K562 (cell line): ENCODE data around the gene LRRC41. TPM values are rescaled to one million over a fixed set of nuclear protein-coding genes. Genes with fewer than 3 reads are reported as not detected.

ENCODE experiments used
- NFE2 ChIP-seq: IDR thresholded peaks from 2 replicates; pipeline ENCODE4 v1.6.1; 2014; ENCODE audit warnings: antibody characterized with exemption, low read depth
- PHF20 ChIP-seq: fragments of 450-650 bp; IDR thresholded peaks from 2 replicates; pipeline ENCODE4 v1.6.1; 2018; ENCODE audit not compliant: partially characterized antibody
- PTRF ChIP-seq: fragments of 450-650 bp; IDR thresholded peaks from 2 replicates; pipeline ENCODE4 v1.6.1; 2016; ENCODE audit warnings: mild to moderate bottlenecking, missing genetic modification characterization, missing compliant biosample characterization
- SMAD1 ChIP-seq: fragments of 150-350 bp; IDR thresholded peaks from 2 replicates; pipeline ENCODE4 v1.6.1; 2014; ENCODE audit warnings: low read length, low read depth; ENCODE audit not compliant: partially characterized antibody
- SMARCE1 ChIP-seq: fragments of 450-650 bp; IDR thresholded peaks from 2 replicates; pipeline ENCODE4 v1.7.1; 2016; ENCODE audit warnings: mild to moderate bottlenecking
- ZKSCAN8 ChIP-seq: fragments of 200-800 bp; sonication (Bioruptor generic); IDR thresholded peaks from 2 replicates; pipeline ENCODE4 v1.6.1; 2016; ENCODE audit warnings: missing genetic modification characterization, missing compliant biosample characterization
- ZNF436 ChIP-seq: fragments of 250-450, 450-650 bp; sonication (Bioruptor Pico); formaldehyde crosslinking; IDR thresholded peaks from 2 replicates; pipeline ENCODE4 v1.7.0; 2020; ENCODE audit warnings: mild to moderate bottlenecking
- polyA plus RNA-seq, 8 experiments: library from polyadenylated mRNA; depleted of rRNA in 4 of 8; stranded (reverse) in 5 of 8; unstranded in 3 of 8; fragments of >200 nt; fragmentation: Nextera tagmentation in 2 of 8; fragmentation: Illumina TruSeq in 1 of 8; extraction: Ambion mirVana in 2 of 8; extraction: Trizol in 1 of 8; gene quantifications; 2 replicates each; pipeline versions ENCODE4 v1.2.1 to v1.2.3, GENCODE V29; 2011 to 2014; ENCODE audit warnings: inconsistent platforms in 1 of 8, missing spikeins in 1 of 8
- total RNA-seq, 7 experiments: library from RNA; depleted of rRNA in 6 of 7; stranded (reverse); fragments of >200 nt in 6 of 7; fragmentation: Illumina TruSeq in 2 of 7; extraction: Trizol in 2 of 7; gene quantifications; 2 replicates each; pipeline versions ENCODE4 v1.2.1 to v1.2.3, GENCODE V29; 2011 to 2021; ENCODE audit warnings: low replicate concordance in 1 of 7
- TF ChIP-seq, protein P1 (sequence below): fragments of 450-650 bp; IDR thresholded peaks from 2 replicates; pipeline ENCODE4 v1.7.1; 2018; ENCODE audit warnings: mild to moderate bottlenecking, low read depth; ENCODE audit not compliant: partially characterized antibody
- TF ChIP-seq, protein P2 (sequence below): sonication (generic); formaldehyde crosslinking; IDR thresholded peaks from 2 replicates; pipeline ENCODE4 v1.8.0; 2022; ENCODE audit warnings: mild to moderate bottlenecking, missing genetic modification reagents
- TF ChIP-seq, protein P3 (sequence below), 2 experiments: fragments of 450-650 bp in 1 of 2; sonication (generic) in 1 of 2; formaldehyde crosslinking in 1 of 2; IDR thresholded peaks; 2 replicates each; pipeline versions ENCODE4 v1.7.1 to v1.9.0; 2016 to 2022; ENCODE audit warnings: inconsistent platforms in 1 of 2, mild to moderate bottlenecking in 1 of 2, missing genetic modification reagents in 1 of 2

The LRRC41 gene
- total and polyA plus RNA-seq, 9 of the 15 experiments (the other 6 are each of a cell fraction or from before 2014, with no cell fraction given): 10.5 to 64.7 (median 44.2) TPM

DNA sequence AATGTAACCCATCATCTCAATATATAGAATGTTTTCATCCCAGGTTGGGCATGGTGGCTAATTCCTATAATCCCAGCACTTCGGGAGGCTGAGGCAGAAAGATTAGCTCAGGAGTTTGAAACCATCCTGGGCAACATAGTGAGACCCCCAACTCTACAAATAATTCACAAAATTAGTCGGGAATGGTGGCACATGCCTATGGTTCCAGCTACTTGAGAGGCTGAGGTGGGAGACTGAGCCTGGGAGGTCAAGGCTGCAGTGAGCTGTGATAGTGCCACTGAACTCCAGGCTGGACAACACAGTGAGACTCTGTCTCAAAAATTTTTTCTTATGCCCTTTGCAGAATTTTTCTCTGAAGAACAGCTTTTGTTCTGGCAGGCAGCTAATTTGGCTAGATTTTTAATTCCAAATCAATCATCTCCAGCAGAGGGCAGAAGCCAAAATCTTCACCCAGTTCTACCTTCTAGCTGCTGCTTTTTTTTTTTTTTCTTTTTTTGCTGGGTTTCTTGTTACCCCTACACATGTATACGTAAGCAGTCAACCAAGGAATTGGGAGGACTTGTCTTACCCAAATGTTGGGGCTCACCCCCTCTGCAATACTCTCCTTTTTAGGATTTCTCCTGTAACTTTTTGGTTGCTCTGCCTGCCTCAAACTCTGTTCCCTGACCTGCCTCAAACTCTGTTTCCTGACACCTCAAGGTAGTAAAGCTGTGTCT, 58.6 kb downstream of the LRRC41 start (continued):
- TF ChIP-seq, protein P1, sequence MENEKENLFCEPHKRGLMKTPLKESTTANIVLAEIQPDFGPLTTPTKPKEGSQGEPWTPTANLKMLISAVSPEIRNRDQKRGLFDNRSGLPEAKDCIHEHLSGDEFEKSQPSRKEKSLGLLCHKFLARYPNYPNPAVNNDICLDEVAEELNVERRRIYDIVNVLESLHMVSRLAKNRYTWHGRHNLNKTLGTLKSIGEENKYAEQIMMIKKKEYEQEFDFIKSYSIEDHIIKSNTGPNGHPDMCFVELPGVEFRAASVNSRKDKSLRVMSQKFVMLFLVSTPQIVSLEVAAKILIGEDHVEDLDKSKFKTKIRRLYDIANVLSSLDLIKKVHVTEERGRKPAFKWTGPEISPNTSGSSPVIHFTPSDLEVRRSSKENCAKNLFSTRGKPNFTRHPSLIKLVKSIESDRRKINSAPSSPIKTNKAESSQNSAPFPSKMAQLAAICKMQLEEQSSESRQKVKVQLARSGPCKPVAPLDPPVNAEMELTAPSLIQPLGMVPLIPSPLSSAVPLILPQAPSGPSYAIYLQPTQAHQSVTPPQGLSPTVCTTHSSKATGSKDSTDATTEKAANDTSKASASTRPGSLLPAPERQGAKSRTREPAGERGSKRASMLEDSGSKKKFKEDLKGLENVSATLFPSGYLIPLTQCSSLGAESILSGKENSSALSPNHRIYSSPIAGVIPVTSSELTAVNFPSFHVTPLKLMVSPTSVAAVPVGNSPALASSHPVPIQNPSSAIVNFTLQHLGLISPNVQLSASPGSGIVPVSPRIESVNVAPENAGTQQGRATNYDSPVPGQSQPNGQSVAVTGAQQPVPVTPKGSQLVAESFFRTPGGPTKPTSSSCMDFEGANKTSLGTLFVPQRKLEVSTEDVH: peak; percentile 42
- TF ChIP-seq ZNF436: no peak
- TF ChIP-seq PTRF (tag): no peak
- TF ChIP-seq, protein P2, sequence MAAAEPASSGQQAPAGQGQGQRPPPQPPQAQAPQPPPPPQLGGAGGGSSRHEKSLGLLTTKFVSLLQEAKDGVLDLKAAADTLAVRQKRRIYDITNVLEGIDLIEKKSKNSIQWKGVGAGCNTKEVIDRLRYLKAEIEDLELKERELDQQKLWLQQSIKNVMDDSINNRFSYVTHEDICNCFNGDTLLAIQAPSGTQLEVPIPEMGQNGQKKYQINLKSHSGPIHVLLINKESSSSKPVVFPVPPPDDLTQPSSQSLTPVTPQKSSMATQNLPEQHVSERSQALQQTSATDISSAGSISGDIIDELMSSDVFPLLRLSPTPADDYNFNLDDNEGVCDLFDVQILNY (CRISPR knock-in tag): no peak
- no peak for TF ChIP-seq SMAD1
- TF ChIP-seq PHF20: no peak
- TF ChIP-seq SMARCE1: peak; percentile 44; the same call in 1 of the 2 replicates
- TF ChIP-seq NFE2: no peak
- TF ChIP-seq, protein P3, sequence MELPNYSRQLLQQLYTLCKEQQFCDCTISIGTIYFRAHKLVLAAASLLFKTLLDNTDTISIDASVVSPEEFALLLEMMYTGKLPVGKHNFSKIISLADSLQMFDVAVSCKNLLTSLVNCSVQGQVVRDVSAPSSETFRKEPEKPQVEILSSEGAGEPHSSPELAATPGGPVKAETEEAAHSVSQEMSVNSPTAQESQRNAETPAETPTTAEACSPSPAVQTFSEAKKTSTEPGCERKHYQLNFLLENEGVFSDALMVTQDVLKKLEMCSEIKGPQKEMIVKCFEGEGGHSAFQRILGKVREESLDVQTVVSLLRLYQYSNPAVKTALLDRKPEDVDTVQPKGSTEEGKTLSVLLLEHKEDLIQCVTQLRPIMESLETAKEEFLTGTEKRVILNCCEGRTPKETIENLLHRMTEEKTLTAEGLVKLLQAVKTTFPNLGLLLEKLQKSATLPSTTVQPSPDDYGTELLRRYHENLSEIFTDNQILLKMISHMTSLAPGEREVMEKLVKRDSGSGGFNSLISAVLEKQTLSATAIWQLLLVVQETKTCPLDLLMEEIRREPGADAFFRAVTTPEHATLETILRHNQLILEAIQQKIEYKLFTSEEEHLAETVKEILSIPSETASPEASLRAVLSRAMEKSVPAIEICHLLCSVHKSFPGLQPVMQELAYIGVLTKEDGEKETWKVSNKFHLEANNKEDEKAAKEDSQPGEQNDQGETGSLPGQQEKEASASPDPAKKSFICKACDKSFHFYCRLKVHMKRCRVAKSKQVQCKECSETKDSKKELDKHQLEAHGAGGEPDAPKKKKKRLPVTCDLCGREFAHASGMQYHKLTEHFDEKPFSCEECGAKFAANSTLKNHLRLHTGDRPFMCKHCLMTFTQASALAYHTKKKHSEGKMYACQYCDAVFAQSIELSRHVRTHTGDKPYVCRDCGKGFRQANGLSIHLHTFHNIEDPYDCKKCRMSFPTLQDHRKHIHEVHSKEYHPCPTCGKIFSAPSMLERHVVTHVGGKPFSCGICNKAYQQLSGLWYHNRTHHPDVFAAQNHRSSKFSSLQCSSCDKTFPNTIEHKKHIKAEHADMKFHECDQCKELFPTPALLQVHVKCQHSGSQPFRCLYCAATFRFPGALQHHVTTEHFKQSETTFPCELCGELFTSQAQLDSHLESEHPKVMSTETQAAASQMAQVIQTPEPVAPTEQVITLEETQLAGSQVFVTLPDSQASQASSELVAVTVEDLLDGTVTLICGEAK (IDR thresholded peaks at IDR 0.05): peak; percentile 29; the same call in 1 of the 2 replicates
- TF ChIP-seq, protein P3 (CRISPR knock-in tag; IDR thresholded peaks at IDR 0.05): no peak
- TF ChIP-seq ZKSCAN8 (CRISPR knock-in tag): no peak
